ENCODE measurements around the gene PRL. TPM values are rescaled to one million over a fixed set of nuclear protein-coding genes. Genes with fewer than 3 reads are reported as not detected.

The PRL gene
- total RNA-seq, 1 donor from 2014 or later: not detected

GRCh38 chr6:22300273-22300998 lies 3.6 kb upstream of the PRL start:
- ATAC-seq (ENCODE audit: poor library complexity) (no peak), DNase-seq (no peak)
- intact Hi-C loops (cut with DNase I): no loop called here

GRCh38 chr6:22298475-22298890 lies 1.6 kb upstream of the PRL start:
- intact Hi-C loops (cut with DNase I): no loop called here
- DNase-seq: no peak
- no peak for ATAC-seq (ENCODE audit: poor library complexity)

GRCh38 chr6:22296067-22296466 lies 769 bp downstream of the PRL start:
- intact Hi-C loops (cut with DNase I): no loop called here
- no peak for DNase-seq
- ATAC-seq (ENCODE audit: poor library complexity): no peak

GRCh38 chr6:22295145-22295544 lies 1.7 kb downstream of the PRL start:
- ATAC-seq (ENCODE audit: poor library complexity): no peak
- intact Hi-C loops (cut with DNase I): no loop called here
- no peak for DNase-seq

GRCh38 chr6:22294301-22294700 lies 2.5 kb downstream of the PRL start:
- intact Hi-C loops (cut with DNase I): no loop called here
- ATAC-seq (ENCODE audit: poor library complexity): no peak
- no peak for DNase-seq

GRCh38 chr6:22290045-22290444 lies 6.8 kb downstream of the PRL start:
- intact Hi-C loops (cut with DNase I): no loop called here
- no peak for ATAC-seq (ENCODE audit: poor library complexity)
- no peak for DNase-seq

- intact Hi-C loops (cut with DNase I): no loop called here
- DNase-seq (no peak), ATAC-seq (ENCODE audit: poor library complexity) (no peak)
Observed at GRCh38 chr6:22288721-22289120, 8.1 kb downstream of the PRL start.

GRCh38 chr6:22284666-22285065 lies 12.2 kb downstream of the PRL start:
- DNase-seq (no peak), ATAC-seq (ENCODE audit: poor library complexity) (no peak)
- intact Hi-C loops (cut with DNase I): no loop called here

GRCh38 chr6:22281341-22282085 lies 15.3 kb downstream of the PRL start:
- DNase-seq: no peak
- ATAC-seq (ENCODE audit: poor library complexity): no peak
- intact Hi-C loops (cut with DNase I): no loop called here

- DNase-seq (no peak), ATAC-seq (ENCODE audit: poor library complexity) (no peak)
- intact Hi-C loops (cut with DNase I): no loop called here
Observed at GRCh38 chr6:22279427-22279826, 17.4 kb downstream of the PRL start.

- DNase-seq (no peak), ATAC-seq (ENCODE audit: poor library complexity) (no peak)
- intact Hi-C loops (cut with DNase I): no loop called here
Observed at GRCh38 chr6:22271081-22271480, 25.8 kb downstream of the PRL start.

- no peak for DNase-seq
- intact Hi-C loops (cut with DNase I): no loop called here
Observed at GRCh38 chr6:22263748-22264147, 33.1 kb downstream of the PRL start.

GRCh38 chr6:22254886-22255285 lies 42.0 kb downstream of the PRL start:
- DNase-seq: no peak
- intact Hi-C loops (cut with DNase I): no loop called here
- no peak for ATAC-seq (ENCODE audit: poor library complexity)

More at GRCh38 chr6:22263748-22264147, 33.1 kb downstream of the PRL start:
- no peak for ATAC-seq (ENCODE audit: poor library complexity)

GRCh38 chr6:22253955-22254655 lies 42.7 kb downstream of the PRL start:
- DNase-seq (no peak), ATAC-seq (ENCODE audit: poor library complexity) (no peak)
- intact Hi-C loops (cut with DNase I): no loop called here

- no peak for ATAC-seq (ENCODE audit: poor library complexity)
- DNase-seq: no peak
- intact Hi-C loops (cut with DNase I): no loop called here
Observed at GRCh38 chr6:22251348-22251747, 45.5 kb downstream of the PRL start.

- intact Hi-C loops (cut with DNase I): no loop called here
- ATAC-seq (ENCODE audit: poor library complexity): no peak
Observed at GRCh38 chr6:22250486-22250885, 46.4 kb downstream of the PRL start.

GRCh38 chr6:22249711-22250350 lies 47.0 kb downstream of the PRL start:
- intact Hi-C loops (cut with DNase I): no loop called here
- ATAC-seq (ENCODE audit: poor library complexity) (no peak), DNase-seq (no peak)

More at GRCh38 chr6:22250486-22250885, 46.4 kb downstream of the PRL start:
- no peak for DNase-seq

GRCh38 chr6:22248513-22249308 lies 48.1 kb downstream of the PRL start:
- intact Hi-C loops (cut with DNase I): no loop called here
- peak; percentile 60 for ATAC-seq (ENCODE audit: poor library complexity)
- DNase-seq: no peak

Data from Right ventricle myocardium superior (tissue), 1 donor.